SK-N-SH (cell line): Measurements from ENCODE around the gene LTB4R.

Experiments
- EP300 ChIP-seq, 2 experiments: IDR thresholded peaks; 2 replicates each; pipeline versions ENCODE4 v1.4.0 to v1.6.1; 2012; ENCODE audit warnings: borderline replicate concordance in 1 of 2, low read depth in 1 of 2, low read length in 1 of 2
- EZH2phosphoT487 ChIP-seq: fragments of 200-600 bp; sonication (generic); IDR thresholded peaks from 2 replicates; pipeline ENCODE4 v1.6.1; 2017; ENCODE audit warnings: low read depth, mixed run types, mild to moderate bottlenecking, antibody characterized with exemption, moderate library complexity, borderline replicate concordance
- GABPA ChIP-seq: IDR thresholded peaks from 2 replicates; pipeline ENCODE4 v1.4.0; 2012; ENCODE audit warnings: low read depth, mild to moderate bottlenecking
- MEF2A ChIP-seq: IDR thresholded peaks from 2 replicates; pipeline ENCODE4 v1.4.0; 2012; ENCODE audit warnings: low read depth, borderline replicate concordance
- NFIC ChIP-seq: IDR thresholded peaks from 2 replicates; pipeline ENCODE4 v1.4.0; 2012; ENCODE audit warnings: borderline replicate concordance
- POLR2AphosphoS5 ChIP-seq: IDR thresholded peaks from 2 replicates; pipeline ENCODE4 v1.6.1; 2012; ENCODE audit warnings: low read depth, low read length
- RAD21 ChIP-seq: IDR thresholded peaks from 2 replicates; pipeline ENCODE4 v1.6.1; 2012; ENCODE audit warnings: mild to moderate bottlenecking, low read length
- RFX5 ChIP-seq: IDR thresholded peaks from 2 replicates; pipeline ENCODE4 v1.6.1; 2012; ENCODE audit warnings: mild to moderate bottlenecking, improper control_type of control experiment, low read length
- TAF1 ChIP-seq: IDR thresholded peaks from 2 replicates; pipeline ENCODE4 v1.6.1; 2012; ENCODE audit warnings: low read depth, mild to moderate bottlenecking, low read length, moderate library complexity, borderline replicate concordance
- TEAD4 ChIP-seq: IDR thresholded peaks from 2 replicates; pipeline ENCODE4 v1.4.0; 2012; ENCODE audit warnings: mild to moderate bottlenecking, borderline replicate concordance; ENCODE audit not compliant: insufficient read depth
- USF1 ChIP-seq: IDR thresholded peaks from 2 replicates; pipeline ENCODE4 v1.4.0; 2012; ENCODE audit warnings: low read depth, borderline replicate concordance
- TF ChIP-seq, protein P1 (sequence below): fragments of 200-600 bp; sonication (generic); IDR thresholded peaks from 2 replicates; pipeline ENCODE4 v1.6.1; 2017; ENCODE audit warnings: antibody characterized with exemption, mild to moderate bottlenecking, moderate library complexity
- TF ChIP-seq, protein P2 (sequence below): fragments of 150-350 bp; IDR thresholded peaks from 2 replicates; pipeline ENCODE4 v1.6.1; 2016; ENCODE audit warnings: mild to moderate bottlenecking, low read depth, low read length
- TF ChIP-seq, protein P3 (sequence below): IDR thresholded peaks from 2 replicates; pipeline ENCODE4 v1.4.0; 2012; ENCODE audit warnings: low read depth, borderline replicate concordance

- TF ChIP-seq USF1 (no peak), TAF1 (no peak), NFIC (no peak), MEF2A (no peak), RFX5 (no peak), EZH2phosphoT487 (no peak), RAD21 (no peak), EP300 (IDR thresholded peaks at IDR 0.05; ENCODE audit: borderline replicate concordance in 1 of 2, low read depth in 1 of 2, low read length in 1 of 2) (no peak), POLR2AphosphoS5 (no peak), TEAD4 (no peak), GABPA (no peak)
- TF ChIP-seq, protein P1, sequence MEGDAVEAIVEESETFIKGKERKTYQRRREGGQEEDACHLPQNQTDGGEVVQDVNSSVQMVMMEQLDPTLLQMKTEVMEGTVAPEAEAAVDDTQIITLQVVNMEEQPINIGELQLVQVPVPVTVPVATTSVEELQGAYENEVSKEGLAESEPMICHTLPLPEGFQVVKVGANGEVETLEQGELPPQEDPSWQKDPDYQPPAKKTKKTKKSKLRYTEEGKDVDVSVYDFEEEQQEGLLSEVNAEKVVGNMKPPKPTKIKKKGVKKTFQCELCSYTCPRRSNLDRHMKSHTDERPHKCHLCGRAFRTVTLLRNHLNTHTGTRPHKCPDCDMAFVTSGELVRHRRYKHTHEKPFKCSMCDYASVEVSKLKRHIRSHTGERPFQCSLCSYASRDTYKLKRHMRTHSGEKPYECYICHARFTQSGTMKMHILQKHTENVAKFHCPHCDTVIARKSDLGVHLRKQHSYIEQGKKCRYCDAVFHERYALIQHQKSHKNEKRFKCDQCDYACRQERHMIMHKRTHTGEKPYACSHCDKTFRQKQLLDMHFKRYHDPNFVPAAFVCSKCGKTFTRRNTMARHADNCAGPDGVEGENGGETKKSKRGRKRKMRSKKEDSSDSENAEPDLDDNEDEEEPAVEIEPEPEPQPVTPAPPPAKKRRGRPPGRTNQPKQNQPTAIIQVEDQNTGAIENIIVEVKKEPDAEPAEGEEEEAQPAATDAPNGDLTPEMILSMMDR = no peak
- TF ChIP-seq, protein P2, sequence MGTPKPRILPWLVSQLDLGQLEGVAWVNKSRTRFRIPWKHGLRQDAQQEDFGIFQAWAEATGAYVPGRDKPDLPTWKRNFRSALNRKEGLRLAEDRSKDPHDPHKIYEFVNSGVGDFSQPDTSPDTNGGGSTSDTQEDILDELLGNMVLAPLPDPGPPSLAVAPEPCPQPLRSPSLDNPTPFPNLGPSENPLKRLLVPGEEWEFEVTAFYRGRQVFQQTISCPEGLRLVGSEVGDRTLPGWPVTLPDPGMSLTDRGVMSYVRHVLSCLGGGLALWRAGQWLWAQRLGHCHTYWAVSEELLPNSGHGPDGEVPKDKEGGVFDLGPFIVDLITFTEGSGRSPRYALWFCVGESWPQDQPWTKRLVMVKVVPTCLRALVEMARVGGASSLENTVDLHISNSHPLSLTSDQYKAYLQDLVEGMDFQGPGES = no peak
- TF ChIP-seq, protein P3, sequence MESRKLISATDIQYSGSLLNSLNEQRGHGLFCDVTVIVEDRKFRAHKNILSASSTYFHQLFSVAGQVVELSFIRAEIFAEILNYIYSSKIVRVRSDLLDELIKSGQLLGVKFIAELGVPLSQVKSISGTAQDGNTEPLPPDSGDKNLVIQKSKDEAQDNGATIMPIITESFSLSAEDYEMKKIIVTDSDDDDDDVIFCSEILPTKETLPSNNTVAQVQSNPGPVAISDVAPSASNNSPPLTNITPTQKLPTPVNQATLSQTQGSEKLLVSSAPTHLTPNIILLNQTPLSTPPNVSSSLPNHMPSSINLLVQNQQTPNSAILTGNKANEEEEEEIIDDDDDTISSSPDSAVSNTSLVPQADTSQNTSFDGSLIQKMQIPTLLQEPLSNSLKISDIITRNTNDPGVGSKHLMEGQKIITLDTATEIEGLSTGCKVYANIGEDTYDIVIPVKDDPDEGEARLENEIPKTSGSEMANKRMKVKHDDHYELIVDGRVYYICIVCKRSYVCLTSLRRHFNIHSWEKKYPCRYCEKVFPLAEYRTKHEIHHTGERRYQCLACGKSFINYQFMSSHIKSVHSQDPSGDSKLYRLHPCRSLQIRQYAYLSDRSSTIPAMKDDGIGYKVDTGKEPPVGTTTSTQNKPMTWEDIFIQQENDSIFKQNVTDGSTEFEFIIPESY = no peak
These were observed 49.4 kb upstream of the LTB4R start for GRCh38 chr14:24261969-24262327.
